Tongue (tissue), 2 donors: ENCODE results near the gene OR51E1. TPM values are rescaled to one million over a fixed set of nuclear protein-coding genes. Genes with fewer than 3 reads are reported as not detected.

Experiments
- DNase-seq: peaks from one replicate; pipeline ENCODE4 v3.0.0-alpha.2; 2015
- total RNA-seq: library from RNA; depleted of rRNA; stranded (reverse); fragments of >200 nt; gene quantifications from one replicate; pipeline ENCODE4 v1.2.3, GENCODE V29; 2014

Gene OR51E1
- 1.9 TPM for total RNA-seq

GRCh38 chr11:4643682-4644081 lies at the start of gene OR51E1:
OR51E1 (plus strand) TSS chr11:4643982; CDS start chr11:4652527, 8,545 bp downstream.
- DNase-seq = no peak

- DNase-seq = no peak
Observed at GRCh38 chr11:4605057-4605456, 38.7 kb upstream of the OR51E1 start.

GRCh38 chr11:4606231-4607015 lies 37.4 kb upstream of the OR51E1 start:
- DNase-seq = no peak

- peak; percentile 14 for DNase-seq
Observed at GRCh38 chr11:4607096-4607495, 36.7 kb upstream of the OR51E1 start.

- peak; percentile 98 for DNase-seq
Observed at GRCh38 chr11:4607781-4608666, 35.8 kb upstream of the OR51E1 start, which contains the start of gene TRIM68. TRIM68 (minus strand) TSS chr11:4608231; CDS start chr11:4605504, 2,727 bp downstream.

GRCh38 chr11:4610258-4610935 lies 33.4 kb upstream of the OR51E1 start:
- DNase-seq = no peak

- DNase-seq = no peak
Observed at GRCh38 chr11:4611986-4612385, 31.8 kb upstream of the OR51E1 start.

- DNase-seq = no peak
Observed at GRCh38 chr11:4615856-4616444, 27.8 kb upstream of the OR51E1 start.

GRCh38 chr11:4619514-4619913 lies 24.3 kb upstream of the OR51E1 start:
- DNase-seq = no peak

- peak; percentile 82 for DNase-seq
Observed at GRCh38 chr11:4626207-4627099, 17.3 kb upstream of the OR51E1 start.

GRCh38 chr11:4636136-4636535 lies 7.6 kb upstream of the OR51E1 start:
- no peak for DNase-seq

- peak; percentile 83 for DNase-seq
Observed at GRCh38 chr11:4636962-4637661, 6.7 kb upstream of the OR51E1 start, which contains the start of gene OR51D1. OR51D1 (plus strand) TSS chr11:4637477; CDS start chr11:4639791, 2,314 bp downstream.

GRCh38 chr11:4637662-4638047 lies 6.1 kb upstream of the OR51E1 start:
- DNase-seq = no peak

- DNase-seq = no peak
Observed at GRCh38 chr11:4639931-4640330, 3.9 kb upstream of the OR51E1 start.

GRCh38 chr11:4641501-4641900 lies 2.3 kb upstream of the OR51E1 start:
- DNase-seq = no peak

GRCh38 chr11:4642043-4642442 lies 1.7 kb upstream of the OR51E1 start:
- DNase-seq = no peak

GRCh38 chr11:4643076-4643475 lies 706 bp upstream of the OR51E1 start:
- no peak for DNase-seq

- DNase-seq = no peak
Observed at GRCh38 chr11:4644233-4644632, 451 bp downstream of the OR51E1 start.

- no peak for DNase-seq
Observed at GRCh38 chr11:4645974-4646373, 2.2 kb downstream of the OR51E1 start.

- DNase-seq = peak; percentile 26
Observed at GRCh38 chr11:4647766-4648165, 4.0 kb downstream of the OR51E1 start.
